HG02885 (cell line): ENCODE data around the gene HPS5.
"Not testable (repeated sequence)": the region's sequence is repeated elsewhere in the genome, so short reads cannot be mapped to it uniquely, and the experiment has no call there.

Source experiments
- ATAC-seq: cut with Tn5 transposase; IDR thresholded peaks from one replicate; pipeline ENCODE4 v1.9.1; 2021; ENCODE audit warnings: mild to moderate bottlenecking; ENCODE audit not compliant: unreplicated experiment, poor library complexity

Gene HPS5

GRCh38 chr11:18282626-18283025 is 39.3 kb downstream of the HPS5 start:
- ATAC-seq = no peak

- peak; percentile 91 for ATAC-seq
These were observed 41.4 kb downstream of the HPS5 start for GRCh38 chr11:18280438-18281045.

- ATAC-seq = no peak
These were observed 44.2 kb downstream of the HPS5 start for GRCh38 chr11:18277565-18278271.

GRCh38 chr11:18271206-18271605 is 50.7 kb downstream of the HPS5 start:
- ATAC-seq = no peak

GRCh38 chr11:18270102-18270501 is 51.8 kb downstream of the HPS5 start:
- ATAC-seq = no peak

- not testable (repeated sequence) for ATAC-seq
These were observed 52.7 kb downstream of the HPS5 start for GRCh38 chr11:18269252-18269651.

- ATAC-seq = peak; percentile 42
These were observed 54.4 kb downstream of the HPS5 start for GRCh38 chr11:18267335-18268133.

GRCh38 chr11:18265949-18266348 is 56.0 kb downstream of the HPS5 start, which contains the start of gene SAA1:
SAA1 (plus strand) TSS chr11:18266264; CDS start chr11:18266888, 624 bp downstream.
- no peak for ATAC-seq

- ATAC-seq = no peak
These were observed 57.0 kb downstream of the HPS5 start for GRCh38 chr11:18264677-18265555.

GRCh38 chr11:18264035-18264434 is 57.9 kb downstream of the HPS5 start:
- ATAC-seq = peak; percentile 51

- not testable (repeated sequence) for ATAC-seq
These were observed 59.1 kb downstream of the HPS5 start for GRCh38 chr11:18262681-18263350.

GRCh38 chr11:18261721-18262120 is 60.2 kb downstream of the HPS5 start:
- ATAC-seq = no peak

GRCh38 chr11:18259259-18259658 is 62.7 kb downstream of the HPS5 start:
- ATAC-seq = no peak

- ATAC-seq = no peak
These were observed 67.1 kb downstream of the HPS5 start for GRCh38 chr11:18254781-18255361.

GRCh38 chr11:18253778-18254338 is 68.1 kb downstream of the HPS5 start:
- no peak for ATAC-seq

GRCh38 chr11:18253233-18253632 is 68.7 kb downstream of the HPS5 start:
- no peak for ATAC-seq

- no peak for ATAC-seq
These were observed 73.4 kb downstream of the HPS5 start, which contains the start of gene SAA2 for GRCh38 chr11:18248561-18248960. SAA2 (minus strand) TSS chr11:18248668; CDS start chr11:18248011, 657 bp downstream.

GRCh38 chr11:18247191-18247581 is 74.8 kb downstream of the HPS5 start:
- peak; percentile 5 for ATAC-seq
